HFF-Myc (cell line): ENCODE results near the gene LRRFIP2.

Experiments used
- DNase-seq: peaks from one replicate; pipeline ENCODE4 v3.0.0-alpha.2; 2011; ENCODE audit warnings: low read depth; ENCODE audit errors: extremely low read depth
- H3K4me3 ChIP-seq: replicated peaks from 2 replicates; pipeline ENCODE4 v1.5.1; 2011; ENCODE audit warnings: low read depth, mild to moderate bottlenecking, control low read depth, low read length
- CTCF ChIP-seq: IDR thresholded peaks from 2 replicates; pipeline ENCODE4 v1.5.1; 2012; ENCODE audit warnings: mild to moderate bottlenecking, low read depth, low read length, control low read depth; ENCODE audit errors: missing control alignments

The LRRFIP2 gene

GRCh38 chr3:37031096-37031682 lies 143.2 kb downstream of the LRRFIP2 start:
- no peak for DNase-seq
- no peak for TF ChIP-seq CTCF
- H3K4me3 ChIP-seq = no peak overlapping the region

- no peak for TF ChIP-seq CTCF
- DNase-seq = no peak
- no peak overlapping the region for H3K4me3 ChIP-seq
Observed at GRCh38 chr3:37030588-37030987, 143.8 kb downstream of the LRRFIP2 start.

- TF ChIP-seq CTCF = no peak
- DNase-seq = no peak
- H3K4me3 ChIP-seq = no peak overlapping the region
Observed at GRCh38 chr3:37029516-37030163, 144.7 kb downstream of the LRRFIP2 start.

- no peak overlapping the region for H3K4me3 ChIP-seq
- DNase-seq = no peak
- no peak for TF ChIP-seq CTCF
Observed at GRCh38 chr3:37029111-37029510, 145.3 kb downstream of the LRRFIP2 start.

- no peak for DNase-seq
- no peak for TF ChIP-seq CTCF
- H3K4me3 ChIP-seq = no peak overlapping the region
Observed at GRCh38 chr3:37028329-37028728, 146.1 kb downstream of the LRRFIP2 start.

GRCh38 chr3:37026851-37027250 lies 147.5 kb downstream of the LRRFIP2 start:
- TF ChIP-seq CTCF = no peak

More at GRCh38 chr3:37026851-37027250, 147.5 kb downstream of the LRRFIP2 start:
- H3K4me3 ChIP-seq = no peak overlapping the region
- DNase-seq = no peak
